Gastroesophageal sphincter (tissue), 3 donors: ENCODE results near the gene CCDC188.

Source experiments
- EP300 ChIP-seq: sonication (generic); formaldehyde crosslinking; IDR thresholded peaks from one replicate; pipeline ENCODE4 v1.6.1; 2017; ENCODE audit warnings: antibody characterized with exemption, mild to moderate bottlenecking
- POLR2A ChIP-seq, 2 donors: fragments of 450-650 bp; IDR thresholded peaks; one replicate each; pipeline ENCODE4 v1.6.1; 2017; ENCODE audit warnings: antibody characterized with exemption in 2 of 2, mild to moderate bottlenecking in 2 of 2, moderate library complexity in 1 of 2
- POLR2AphosphoS5 ChIP-seq: sonication (generic); formaldehyde crosslinking; IDR thresholded peaks from one replicate; pipeline ENCODE4 v1.6.1; 2017; ENCODE audit warnings: antibody characterized with exemption
- TF ChIP-seq, protein P1 (sequence below), 4 experiments: fragments of 200-600 bp in 2 of 4; fragments of 450-650 bp in 2 of 4; sonication (generic) in 1 of 4; IDR thresholded peaks; one replicate each; pipeline ENCODE4 v1.5.1; 2017 to 2019; ENCODE audit warnings: antibody characterized with exemption in 4 of 4, mild to moderate bottlenecking in 2 of 4, moderate library complexity in 2 of 4

DNA sequence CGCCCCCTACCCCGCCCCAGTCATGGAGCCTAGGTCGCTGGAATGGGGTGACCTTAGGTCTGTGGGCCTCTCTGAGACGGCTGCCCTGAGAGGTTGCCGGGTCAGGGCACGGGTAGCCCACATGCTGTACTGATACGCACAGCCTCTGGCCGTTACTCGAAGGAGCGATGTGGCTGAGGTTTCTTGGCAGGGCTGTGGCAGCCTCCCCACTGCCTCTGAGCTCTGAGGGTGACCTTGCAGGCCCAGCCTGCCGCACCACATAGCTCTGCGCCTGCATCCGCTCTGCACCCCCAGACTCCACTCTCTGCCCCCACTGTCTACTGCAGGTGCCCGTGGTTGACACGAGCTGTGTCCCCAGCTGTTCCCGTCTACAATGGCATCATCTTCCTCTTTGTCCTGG, 12.0 kb downstream of the CCDC188 start:
- TF ChIP-seq, protein P1, sequence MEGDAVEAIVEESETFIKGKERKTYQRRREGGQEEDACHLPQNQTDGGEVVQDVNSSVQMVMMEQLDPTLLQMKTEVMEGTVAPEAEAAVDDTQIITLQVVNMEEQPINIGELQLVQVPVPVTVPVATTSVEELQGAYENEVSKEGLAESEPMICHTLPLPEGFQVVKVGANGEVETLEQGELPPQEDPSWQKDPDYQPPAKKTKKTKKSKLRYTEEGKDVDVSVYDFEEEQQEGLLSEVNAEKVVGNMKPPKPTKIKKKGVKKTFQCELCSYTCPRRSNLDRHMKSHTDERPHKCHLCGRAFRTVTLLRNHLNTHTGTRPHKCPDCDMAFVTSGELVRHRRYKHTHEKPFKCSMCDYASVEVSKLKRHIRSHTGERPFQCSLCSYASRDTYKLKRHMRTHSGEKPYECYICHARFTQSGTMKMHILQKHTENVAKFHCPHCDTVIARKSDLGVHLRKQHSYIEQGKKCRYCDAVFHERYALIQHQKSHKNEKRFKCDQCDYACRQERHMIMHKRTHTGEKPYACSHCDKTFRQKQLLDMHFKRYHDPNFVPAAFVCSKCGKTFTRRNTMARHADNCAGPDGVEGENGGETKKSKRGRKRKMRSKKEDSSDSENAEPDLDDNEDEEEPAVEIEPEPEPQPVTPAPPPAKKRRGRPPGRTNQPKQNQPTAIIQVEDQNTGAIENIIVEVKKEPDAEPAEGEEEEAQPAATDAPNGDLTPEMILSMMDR (IDR thresholded peaks at IDR 0.05), result no peak
- TF ChIP-seq POLR2AphosphoS5 (no peak), POLR2A (IDR thresholded peaks at IDR 0.05) (no peak), EP300 (no peak)
